22Rv1 (cell line): Measurements from ENCODE around the gene TGIF1.

ENCODE experiments used
- ZFX ChIP-seq: fragments of 450-650 bp; IDR thresholded peaks from 2 replicates; pipeline ENCODE4 v1.6.1; 2017; ENCODE audit warnings: antibody characterized with exemption, borderline replicate concordance
- TF ChIP-seq, protein P1 (sequence below): fragments of 450-650 bp; IDR thresholded peaks from 2 replicates; pipeline ENCODE4 v1.5.1; 2017; ENCODE audit warnings: mild to moderate bottlenecking

DNA sequence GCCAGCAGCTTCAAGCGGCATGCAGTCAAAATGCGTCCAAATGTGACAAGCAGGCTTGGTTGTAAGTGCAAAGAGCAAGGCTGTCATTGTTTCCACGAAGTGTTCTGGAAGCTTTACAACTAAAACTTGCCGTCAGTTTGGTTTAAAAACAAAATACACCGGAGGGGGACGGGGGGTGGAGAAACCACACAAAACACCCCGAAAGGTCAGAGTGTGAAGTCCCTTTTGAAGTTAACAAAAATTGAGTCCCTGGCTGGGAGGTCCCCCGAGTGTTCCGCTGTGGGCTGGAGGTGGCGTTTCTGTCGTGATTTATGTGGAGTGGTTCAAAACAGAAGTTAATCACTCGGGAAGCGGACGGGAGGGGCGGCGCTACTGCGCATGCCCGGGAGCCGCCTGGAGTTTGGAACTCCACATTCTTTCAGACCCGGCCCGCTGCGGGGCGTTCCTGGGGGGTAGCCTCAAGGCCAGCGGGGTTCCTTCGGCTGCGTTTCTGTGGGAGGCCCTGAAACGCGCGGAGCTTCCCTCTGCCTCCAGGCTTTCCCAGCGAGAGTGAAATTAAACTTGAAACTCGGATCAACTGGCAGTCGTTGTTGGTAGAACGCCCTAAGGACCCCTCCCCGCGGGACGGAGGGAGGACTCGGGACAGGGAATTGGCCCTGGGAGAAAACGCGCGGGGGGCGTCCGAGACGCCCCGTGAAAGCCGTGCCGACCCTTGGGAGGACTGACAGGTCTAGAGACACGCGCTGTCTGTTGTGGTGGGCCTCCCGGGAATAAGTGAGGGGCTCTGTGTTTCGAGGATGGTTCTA, 1.4 kb downstream of the TGIF1 start:
- TF ChIP-seq ZFX = no peak
- TF ChIP-seq, protein P1, sequence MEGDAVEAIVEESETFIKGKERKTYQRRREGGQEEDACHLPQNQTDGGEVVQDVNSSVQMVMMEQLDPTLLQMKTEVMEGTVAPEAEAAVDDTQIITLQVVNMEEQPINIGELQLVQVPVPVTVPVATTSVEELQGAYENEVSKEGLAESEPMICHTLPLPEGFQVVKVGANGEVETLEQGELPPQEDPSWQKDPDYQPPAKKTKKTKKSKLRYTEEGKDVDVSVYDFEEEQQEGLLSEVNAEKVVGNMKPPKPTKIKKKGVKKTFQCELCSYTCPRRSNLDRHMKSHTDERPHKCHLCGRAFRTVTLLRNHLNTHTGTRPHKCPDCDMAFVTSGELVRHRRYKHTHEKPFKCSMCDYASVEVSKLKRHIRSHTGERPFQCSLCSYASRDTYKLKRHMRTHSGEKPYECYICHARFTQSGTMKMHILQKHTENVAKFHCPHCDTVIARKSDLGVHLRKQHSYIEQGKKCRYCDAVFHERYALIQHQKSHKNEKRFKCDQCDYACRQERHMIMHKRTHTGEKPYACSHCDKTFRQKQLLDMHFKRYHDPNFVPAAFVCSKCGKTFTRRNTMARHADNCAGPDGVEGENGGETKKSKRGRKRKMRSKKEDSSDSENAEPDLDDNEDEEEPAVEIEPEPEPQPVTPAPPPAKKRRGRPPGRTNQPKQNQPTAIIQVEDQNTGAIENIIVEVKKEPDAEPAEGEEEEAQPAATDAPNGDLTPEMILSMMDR = no peak
